IMR-90 (cell line): ENCODE results near the gene SLC8A3.

Experiments
- BHLHE40 ChIP-seq: fragments of 150-350 bp; IDR thresholded peaks from 2 replicates; pipeline ENCODE4 v1.6.1; 2016; ENCODE audit warnings: mild to moderate bottlenecking, low read depth, low read length
- FOS ChIP-seq: fragments of 150-350 bp; IDR thresholded peaks from 2 replicates; pipeline ENCODE4 v1.6.1; 2016; ENCODE audit warnings: low read depth, low read length
- MAFK ChIP-seq: IDR thresholded peaks from 2 replicates; pipeline ENCODE4 v1.6.1; 2012; ENCODE audit warnings: low read depth, low read length, improper control_type of control experiment
- MAZ ChIP-seq: IDR thresholded peaks from 2 replicates; pipeline ENCODE4 v1.6.1; 2012; ENCODE audit warnings: low read depth, mild to moderate bottlenecking, low read length, improper control_type of control experiment, moderate library complexity, borderline replicate concordance
- MXI1 ChIP-seq: IDR thresholded peaks from 2 replicates; pipeline ENCODE4 v1.6.1; 2012; ENCODE audit warnings: low read depth, mild to moderate bottlenecking, low read length, moderate library complexity, borderline replicate concordance
- POLR2A ChIP-seq: IDR thresholded peaks from 2 replicates; pipeline ENCODE4 v1.6.1; 2012; ENCODE audit warnings: mild to moderate bottlenecking, low read depth, low read length
- RCOR1 ChIP-seq: IDR thresholded peaks from 2 replicates; pipeline ENCODE4 v1.6.1; 2012; ENCODE audit warnings: mild to moderate bottlenecking, low read length, improper control_type of control experiment; ENCODE audit not compliant: insufficient replicate concordance
- TF ChIP-seq, protein P1 (sequence below): conservative IDR thresholded peaks from 2 replicates; pipeline ENCODE4 v1.5.1; 2012; ENCODE audit warnings: mild to moderate bottlenecking, low read depth, low read length, improper control_type of control experiment
- TF ChIP-seq, protein P2 (sequence below): fragments of 150-350 bp; IDR thresholded peaks from 2 replicates; pipeline ENCODE4 v1.6.1; 2017; ENCODE audit warnings: mild to moderate bottlenecking, antibody characterized with exemption, low read length, low read depth

DNA sequence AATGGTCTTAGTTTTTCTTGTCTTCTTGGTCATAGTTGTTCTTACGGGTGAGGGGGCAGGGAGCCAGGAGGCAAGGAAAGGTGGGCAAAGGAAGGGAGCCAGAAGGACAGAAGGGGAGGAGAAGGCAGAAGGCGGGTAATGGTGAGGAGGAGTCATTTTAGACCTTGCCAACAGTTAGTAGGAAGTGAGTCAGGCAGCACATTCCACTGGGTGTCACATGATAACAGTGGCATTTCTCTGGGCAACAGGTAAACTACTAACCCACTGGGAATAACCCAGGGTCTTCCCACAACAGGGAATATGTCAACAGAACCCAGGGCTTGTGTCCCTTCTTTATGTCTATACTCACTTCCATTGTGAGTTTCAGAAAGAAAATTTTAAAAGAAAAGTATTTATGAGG is 127.6 kb downstream of the SLC8A3 start:
- TF ChIP-seq, protein P1, sequence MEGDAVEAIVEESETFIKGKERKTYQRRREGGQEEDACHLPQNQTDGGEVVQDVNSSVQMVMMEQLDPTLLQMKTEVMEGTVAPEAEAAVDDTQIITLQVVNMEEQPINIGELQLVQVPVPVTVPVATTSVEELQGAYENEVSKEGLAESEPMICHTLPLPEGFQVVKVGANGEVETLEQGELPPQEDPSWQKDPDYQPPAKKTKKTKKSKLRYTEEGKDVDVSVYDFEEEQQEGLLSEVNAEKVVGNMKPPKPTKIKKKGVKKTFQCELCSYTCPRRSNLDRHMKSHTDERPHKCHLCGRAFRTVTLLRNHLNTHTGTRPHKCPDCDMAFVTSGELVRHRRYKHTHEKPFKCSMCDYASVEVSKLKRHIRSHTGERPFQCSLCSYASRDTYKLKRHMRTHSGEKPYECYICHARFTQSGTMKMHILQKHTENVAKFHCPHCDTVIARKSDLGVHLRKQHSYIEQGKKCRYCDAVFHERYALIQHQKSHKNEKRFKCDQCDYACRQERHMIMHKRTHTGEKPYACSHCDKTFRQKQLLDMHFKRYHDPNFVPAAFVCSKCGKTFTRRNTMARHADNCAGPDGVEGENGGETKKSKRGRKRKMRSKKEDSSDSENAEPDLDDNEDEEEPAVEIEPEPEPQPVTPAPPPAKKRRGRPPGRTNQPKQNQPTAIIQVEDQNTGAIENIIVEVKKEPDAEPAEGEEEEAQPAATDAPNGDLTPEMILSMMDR = no peak
- TF ChIP-seq BHLHE40 (no peak), POLR2A (no peak), MXI1 (no peak), FOS (no peak), MAZ (no peak), RCOR1 (no peak), MAFK (no peak)
- TF ChIP-seq, protein P2, sequence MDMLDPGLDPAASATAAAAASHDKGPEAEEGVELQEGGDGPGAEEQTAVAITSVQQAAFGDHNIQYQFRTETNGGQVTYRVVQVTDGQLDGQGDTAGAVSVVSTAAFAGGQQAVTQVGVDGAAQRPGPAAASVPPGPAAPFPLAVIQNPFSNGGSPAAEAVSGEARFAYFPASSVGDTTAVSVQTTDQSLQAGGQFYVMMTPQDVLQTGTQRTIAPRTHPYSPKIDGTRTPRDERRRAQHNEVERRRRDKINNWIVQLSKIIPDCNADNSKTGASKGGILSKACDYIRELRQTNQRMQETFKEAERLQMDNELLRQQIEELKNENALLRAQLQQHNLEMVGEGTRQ = no peak
